Measurements from ENCODE around the gene ZDHHC13.

- TF ChIP-seq ZNF274 (IDR thresholded peaks at IDR 0.05; ENCODE audit: low read depth, low read length) (no peak), YY1 (IDR thresholded peaks at IDR 0.05; ENCODE audit: insufficient read depth, insufficient read length) (no peak)
Observed at GRCh38 chr11:19225581-19225980, 108.6 kb downstream of the ZDHHC13 start.

Measured in NT2/D1 (cell line).